HepG2 (cell line): ENCODE measurements around the gene TMEM273. TPM values are rescaled to one million over a fixed set of nuclear protein-coding genes. Genes with fewer than 3 reads are reported as not detected.

Experiments
- ATAC-seq: fragments of 200-7000 bp; cut with Tn5 transposase; 3 replicates; pipeline ENCODE4 v1.9.1; 2020; ENCODE audit warnings: mild to moderate bottlenecking, moderate library complexity
- BruUV-seq: library from RNA; stranded (reverse); fragments of 400-500 nt; replicated peaks from 2 replicates; lab custom pipeline; 2021; lab: Mats Ljungman, UMichigan
- CTCF ChIA-PET: fragments of 300-600 bp; formaldehyde crosslinking; extraction: SDS; loops from one replicate; lab custom pipeline; 2021; ENCODE audit warnings: low total read pairs, inconsistent platforms, low intra/inter-chr PET ratio; lab: Yijun Ruan, JAX
- POLR2A ChIA-PET: fragments of 350-600 bp; sonication (Branson Sonifier 250); formaldehyde crosslinking; loops from one replicate; lab custom pipeline; 2020; ENCODE audit warnings: antibody characterized with exemption, inconsistent platforms; lab: Yijun Ruan, JAX
- DNase-seq: peaks from one replicate; pipeline ENCODE4 v3.0.0-alpha.2; 2015; ENCODE audit warnings: low spot score
- FAIRE-seq: peaks from 3 replicates; lab custom pipeline; 2011; peaks lifted over from hg19 to GRCh38; lab: Jason Lieb, UNC
- H2AFZ ChIP-seq: one replicate; pipeline ENCODE4 v1.6.1; 2011; ENCODE audit warnings: low read length, inconsistent platforms
- H3K27ac ChIP-seq: fragments of 300-600 bp; 3 replicates; pipeline ENCODE4 v1.8.0; 2011; ENCODE audit warnings: mixed run types, mild to moderate bottlenecking, mixed read lengths, low read length, inconsistent platforms; ENCODE audit not compliant: insufficient read depth; ENCODE audit errors: extremely low read length
- H3K27me3 ChIP-seq, 2 experiments: fragments of 200-600 bp in 1 of 2; 2 replicates in 1 of 2; 3 replicates in 1 of 2; pipeline versions ENCODE4 v1.6.0 to v1.8.0; 2011; ENCODE audit warnings: low read length in 2 of 2, mild to moderate bottlenecking in 2 of 2, moderate library complexity in 2 of 2, inconsistent platforms in 1 of 2; ENCODE audit not compliant: insufficient read depth in 2 of 2, control insufficient read depth in 1 of 2
- H3K36me3 ChIP-seq, 2 experiments: fragments of 200-600 bp in 1 of 2; replicated peaks in 1 of 2; 2 replicates in 1 of 2; 3 replicates in 1 of 2; pipeline versions ENCODE4 v1.5.1 to v1.8.0; 2011; ENCODE audit warnings: low read length in 2 of 2, inconsistent platforms in 1 of 2; ENCODE audit not compliant: insufficient read depth in 2 of 2, control insufficient read depth in 1 of 2
- H3K4me1 ChIP-seq: 2 replicates; pipeline ENCODE4 v1.5.1; 2012; ENCODE audit warnings: low read length, inconsistent platforms; ENCODE audit not compliant: insufficient read depth
- H3K4me2 ChIP-seq: 2 replicates; pipeline ENCODE4 v1.6.0; 2011; ENCODE audit warnings: low read depth, low read length, inconsistent platforms
- H3K4me3 ChIP-seq, 3 experiments: fragments of 200-600 bp in 1 of 3; sonication (generic), shearing (Covaris generic) in 1 of 3; replicated peaks in 1 of 3; 2 replicates each; pipeline ENCODE4 v1.5.1; 2011 to 2016; ENCODE audit warnings: low read length in 3 of 3, inconsistent platforms in 2 of 3, low read depth in 2 of 3, mild to moderate bottlenecking in 2 of 3, control low read depth in 1 of 3, mixed read lengths in 1 of 3; ENCODE audit not compliant: insufficient read depth in 1 of 3
- H3K79me2 ChIP-seq: one replicate; pipeline ENCODE4 v1.6.1; 2011; ENCODE audit warnings: low read length, inconsistent platforms; ENCODE audit not compliant: insufficient read depth
- H3K9ac ChIP-seq: 2 replicates; pipeline ENCODE4 v1.6.0; 2011; ENCODE audit warnings: mild to moderate bottlenecking, low read depth, low read length, inconsistent platforms; ENCODE audit not compliant: insufficient read depth
- H3K9me3 ChIP-seq: 2 replicates; pipeline ENCODE4 v1.5.1; 2012; ENCODE audit warnings: mild to moderate bottlenecking, low read length
- H4K20me1 ChIP-seq: 2 replicates; pipeline ENCODE4 v1.6.0; 2011; ENCODE audit warnings: inconsistent platforms, mild to moderate bottlenecking, low read length, moderate library complexity; ENCODE audit not compliant: insufficient read depth
- CBFB ChIP-seq: sonication (generic); formaldehyde crosslinking; IDR thresholded peaks from 2 replicates; pipeline ENCODE4 v1.4.0; 2020; ENCODE audit warnings: missing genetic modification reagents
- FIP1L1 ChIP-seq: fragments of 200-400 bp; formaldehyde crosslinking; IDR thresholded peaks from 2 replicates; pipeline ENCODE4 v1.6.1; 2018; ENCODE audit warnings: low read depth, mild to moderate bottlenecking, low read length, moderate library complexity, borderline replicate concordance; ENCODE audit not compliant: insufficient read depth
- RARG ChIP-seq: sonication (generic); formaldehyde crosslinking; IDR thresholded peaks from 2 replicates; pipeline ENCODE4 v1.4.0; 2020; ENCODE audit warnings: low read depth, mild to moderate bottlenecking, missing genetic modification reagents
- U2AF1 ChIP-seq: fragments of 200-400 bp; formaldehyde crosslinking; optimal IDR thresholded peaks from 2 replicates; pipeline ENCODE3; 2017; ENCODE audit warnings: mild to moderate bottlenecking, low read depth, low read length
- YEATS2 ChIP-seq: sonication (generic); formaldehyde crosslinking; IDR thresholded peaks from 2 replicates; pipeline ENCODE4 v1.4.0; 2020; ENCODE audit warnings: missing genetic modification reagents, borderline replicate concordance
- ZFP90 ChIP-seq: sonication (generic); formaldehyde crosslinking; IDR thresholded peaks from 2 replicates; pipeline ENCODE4 v1.8.0; 2022; ENCODE audit warnings: missing genetic modification reagents, mild to moderate bottlenecking, inconsistent platforms, borderline replicate concordance
- ZNF20 ChIP-seq: sonication (generic); formaldehyde crosslinking; IDR thresholded peaks from 2 replicates; pipeline ENCODE4 v1.4.0; 2020; ENCODE audit warnings: mild to moderate bottlenecking, moderate library complexity, missing genetic modification reagents
- ZNF232 ChIP-seq: sonication (generic); formaldehyde crosslinking; IDR thresholded peaks from 2 replicates; pipeline ENCODE4 v1.4.0; 2020; ENCODE audit warnings: missing genetic modification reagents, borderline replicate concordance
- ZNF556 ChIP-seq: sonication (generic); formaldehyde crosslinking; IDR thresholded peaks from 2 replicates; pipeline ENCODE4 v1.4.0; 2020; ENCODE audit warnings: mild to moderate bottlenecking, missing genetic modification reagents, borderline replicate concordance
- ZNF772 ChIP-seq: sonication (generic); formaldehyde crosslinking; IDR thresholded peaks from 2 replicates; pipeline ENCODE4 v1.5.0; 2020; ENCODE audit warnings: mild to moderate bottlenecking, missing genetic modification reagents
- WGBS: methylation state at CpG from one replicate; pipeline ENCODE4 v1.1.6; 2017; ENCODE audit warnings: low lambda C conversion rate; 5-methylcytosine and 5-hydroxymethylcytosine counted together
- in situ Hi-C: cut with HindIII; loops from 2 replicates; pipeline ENCODE4 v1.10.0; 2017; ENCODE audit warnings: low pct_unique_long_range_greater_than_20kb; ENCODE audit not compliant: extremely low pct_ligation_motif_present
- intact Hi-C: fragments of 100-400 bp; cut with micrococcal nuclease; formaldehyde crosslinking; loops from one replicate; pipeline ENCODE4 v1.10.0; 2022; ENCODE audit not compliant: unreplicated experiment
- polyA plus RNA-seq, 8 experiments: library from polyadenylated mRNA; depleted of rRNA in 3 of 8; stranded (reverse) in 7 of 8; unstranded in 1 of 8; fragments of >200 nt; fragmentation: Illumina TruSeq in 4 of 8; extraction: Trizol in 4 of 8; gene quantifications; 2 replicates each; pipeline versions ENCODE4 v1.2.1 to v1.2.3, GENCODE V29; 2011 to 2016; ENCODE audit warnings: low read depth in 4 of 8, missing spikeins in 1 of 8, mixed read lengths in 1 of 8; ENCODE audit not compliant: insufficient read depth in 1 of 8
- total RNA-seq, 5 experiments: library from RNA; depleted of rRNA; stranded (reverse); fragments of >200 nt; fragmentation: Illumina TruSeq; extraction: Trizol; gene quantifications; 2 replicates each; pipeline ENCODE4 v1.2.3, GENCODE V29; 2016; ENCODE audit warnings: low read depth in 1 of 5
- TF ChIP-seq, protein P1 (sequence below): sonication (generic); formaldehyde crosslinking; IDR thresholded peaks from 2 replicates; pipeline ENCODE4 v1.5.0; 2020; ENCODE audit warnings: mild to moderate bottlenecking, missing genetic modification reagents
- TF ChIP-seq, protein P2 (sequence below): sonication (generic); formaldehyde crosslinking; IDR thresholded peaks from 2 replicates; pipeline ENCODE4 v1.4.0; 2020; ENCODE audit warnings: missing genetic modification reagents, borderline replicate concordance

TMEM273 gene
- total and polyA plus RNA-seq, 2 of the 13 experiments (the other 11 are each of a cell fraction or from before 2014, with no cell fraction given), result not detected

DNA sequence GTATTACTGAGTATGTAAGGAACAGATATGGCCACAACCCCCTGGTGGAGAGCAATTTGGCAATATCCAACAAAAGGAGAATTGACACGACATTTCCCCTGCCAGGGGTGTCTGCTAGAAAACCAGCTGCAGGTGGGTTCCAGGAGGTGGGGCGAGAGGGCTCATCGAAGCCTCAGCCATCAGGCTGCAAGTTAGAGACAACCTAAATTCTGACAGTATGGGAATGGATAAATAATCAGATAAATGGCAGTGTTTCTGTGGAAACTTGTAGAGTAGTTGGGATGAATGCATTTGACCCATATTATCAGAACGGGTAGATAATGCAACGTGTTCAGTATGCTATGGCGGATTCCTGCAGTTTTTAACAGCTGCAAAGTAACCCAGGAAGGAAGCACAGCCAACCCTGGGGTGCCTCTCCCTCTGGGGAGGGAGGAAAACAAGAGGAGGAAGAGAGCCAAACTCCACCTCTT lies 3.5 kb downstream of the TMEM273 start:
- FAIRE-seq (no peak), ATAC-seq (no peak), DNase-seq (no peak)
- peaks cover 0 to 19% of the 10 kb centered on the region in 2 experiments; a peak in 3 of 5 replicates for H3K27me3 ChIP-seq
- no peak overlapping the region for H3K4me2 ChIP-seq
- intact Hi-C loops, result no loop called here
- no peak overlapping the region for H3K27ac ChIP-seq
- in situ Hi-C loops, result no loop called here
- no peaks in the 10 kb centered on the region for H3K79me2 ChIP-seq
- TF ChIP-seq, protein P1, sequence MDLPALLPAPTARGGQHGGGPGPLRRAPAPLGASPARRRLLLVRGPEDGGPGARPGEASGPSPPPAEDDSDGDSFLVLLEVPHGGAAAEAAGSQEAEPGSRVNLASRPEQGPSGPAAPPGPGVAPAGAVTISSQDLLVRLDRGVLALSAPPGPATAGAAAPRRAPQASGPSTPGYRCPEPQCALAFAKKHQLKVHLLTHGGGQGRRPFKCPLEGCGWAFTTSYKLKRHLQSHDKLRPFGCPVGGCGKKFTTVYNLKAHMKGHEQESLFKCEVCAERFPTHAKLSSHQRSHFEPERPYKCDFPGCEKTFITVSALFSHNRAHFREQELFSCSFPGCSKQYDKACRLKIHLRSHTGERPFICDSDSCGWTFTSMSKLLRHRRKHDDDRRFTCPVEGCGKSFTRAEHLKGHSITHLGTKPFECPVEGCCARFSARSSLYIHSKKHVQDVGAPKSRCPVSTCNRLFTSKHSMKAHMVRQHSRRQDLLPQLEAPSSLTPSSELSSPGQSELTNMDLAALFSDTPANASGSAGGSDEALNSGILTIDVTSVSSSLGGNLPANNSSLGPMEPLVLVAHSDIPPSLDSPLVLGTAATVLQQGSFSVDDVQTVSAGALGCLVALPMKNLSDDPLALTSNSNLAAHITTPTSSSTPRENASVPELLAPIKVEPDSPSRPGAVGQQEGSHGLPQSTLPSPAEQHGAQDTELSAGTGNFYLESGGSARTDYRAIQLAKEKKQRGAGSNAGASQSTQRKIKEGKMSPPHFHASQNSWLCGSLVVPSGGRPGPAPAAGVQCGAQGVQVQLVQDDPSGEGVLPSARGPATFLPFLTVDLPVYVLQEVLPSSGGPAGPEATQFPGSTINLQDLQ, result no peak
- TF ChIP-seq ZNF20 (CRISPR knock-in tag), result no peak
- no peak for TF ChIP-seq RARG
- no peak for TF ChIP-seq ZFP90
- TF ChIP-seq CBFB (CRISPR knock-in tag), result no peak
- no peak for TF ChIP-seq U2AF1
- TF ChIP-seq ZNF232 (CRISPR knock-in tag), result no peak
- no peak for TF ChIP-seq ZNF772 (CRISPR knock-in tag)
- TF ChIP-seq, protein P2, sequence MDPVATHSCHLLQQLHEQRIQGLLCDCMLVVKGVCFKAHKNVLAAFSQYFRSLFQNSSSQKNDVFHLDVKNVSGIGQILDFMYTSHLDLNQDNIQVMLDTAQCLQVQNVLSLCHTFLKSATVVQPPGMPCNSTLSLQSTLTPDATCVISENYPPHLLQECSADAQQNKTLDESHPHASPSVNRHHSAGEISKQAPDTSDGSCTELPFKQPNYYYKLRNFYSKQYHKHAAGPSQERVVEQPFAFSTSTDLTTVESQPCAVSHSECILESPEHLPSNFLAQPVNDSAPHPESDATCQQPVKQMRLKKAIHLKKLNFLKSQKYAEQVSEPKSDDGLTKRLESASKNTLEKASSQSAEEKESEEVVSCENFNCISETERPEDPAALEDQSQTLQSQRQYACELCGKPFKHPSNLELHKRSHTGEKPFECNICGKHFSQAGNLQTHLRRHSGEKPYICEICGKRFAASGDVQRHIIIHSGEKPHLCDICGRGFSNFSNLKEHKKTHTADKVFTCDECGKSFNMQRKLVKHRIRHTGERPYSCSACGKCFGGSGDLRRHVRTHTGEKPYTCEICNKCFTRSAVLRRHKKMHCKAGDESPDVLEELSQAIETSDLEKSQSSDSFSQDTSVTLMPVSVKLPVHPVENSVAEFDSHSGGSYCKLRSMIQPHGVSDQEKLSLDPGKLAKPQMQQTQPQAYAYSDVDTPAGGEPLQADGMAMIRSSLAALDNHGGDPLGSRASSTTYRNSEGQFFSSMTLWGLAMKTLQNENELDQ (CRISPR knock-in tag), result no peak
- no peak for TF ChIP-seq YEATS2
- no peak for TF ChIP-seq FIP1L1
- no peak for TF ChIP-seq ZNF556
- no peaks in the 10 kb centered on the region for H3K9me3 ChIP-seq
- H3K9ac ChIP-seq, result no peak overlapping the region
- WGBS, result 2% methylated on average over 6 of the region's 6 CpGs
- H2AFZ ChIP-seq, result no peak overlapping the region
- no peaks in the 10 kb centered on the region for H3K4me1 ChIP-seq
- no TSS peak for BruUV-seq
- no peak overlapping the region for H3K4me3 ChIP-seq
- H4K20me1 ChIP-seq, result no peaks in the 10 kb centered on the region
- CTCF ChIA-PET, result no interaction called here
- POLR2A ChIA-PET, result no interaction called here
- no peaks in the 10 kb centered on the region for H3K36me3 ChIP-seq
